ENCODE measurements around the gene MRPS27. TPM values are rescaled to one million over a fixed set of nuclear protein-coding genes. Genes with fewer than 3 reads are reported as not detected.
"Not testable (repeated sequence)": the region's sequence is repeated elsewhere in the genome, so short reads cannot be mapped to it uniquely, and the experiment has no call there.

The MRPS27 gene
- total RNA-seq, 1 donor from 2014 or later = 54.7 TPM

DNA sequence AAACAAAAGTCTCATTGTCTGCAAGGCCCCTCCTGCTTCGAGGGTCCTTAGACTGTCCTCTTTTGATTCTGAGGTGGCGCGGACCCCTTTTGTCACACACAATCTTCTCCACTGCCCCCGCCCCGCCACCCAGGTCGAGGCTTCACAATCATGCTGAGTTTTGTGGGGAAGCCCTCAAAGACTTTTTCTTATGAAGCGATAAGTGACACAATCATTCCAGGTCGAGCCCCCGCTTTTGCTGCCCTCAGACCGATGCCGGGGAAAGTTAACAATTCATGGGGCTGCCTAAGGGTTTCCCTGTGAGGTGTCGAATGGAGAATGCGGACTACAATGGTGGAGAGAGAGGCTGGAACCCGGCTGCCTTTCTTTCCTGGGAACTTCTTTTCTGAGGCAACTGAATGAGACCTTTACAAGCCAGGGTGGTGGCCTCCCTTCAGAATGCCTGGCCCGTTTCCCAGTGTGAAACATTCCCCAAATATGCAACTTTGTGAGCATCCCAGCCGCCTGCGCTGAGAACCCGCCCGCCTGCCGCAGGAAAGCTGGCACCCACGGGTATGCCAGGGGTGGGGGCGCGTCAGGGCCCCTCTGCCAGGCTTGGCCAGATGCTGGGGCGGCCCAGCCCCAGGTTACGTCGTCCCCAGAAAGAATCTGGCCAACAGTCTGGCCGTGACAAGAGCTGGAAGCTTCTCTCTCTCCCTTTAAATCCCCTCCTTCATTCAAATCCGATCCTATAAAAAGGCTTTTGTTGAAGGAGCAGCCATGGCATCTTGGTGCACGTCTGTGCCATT is 140.8 kb downstream of the MRPS27 start:
- Mint-ChIP-seq H3K9me3 (ENCODE audit: low read depth) (no peaks in the 10 kb centered on the region), H3K4me1 (ENCODE audit: low read depth) (peaks cover 15% of the 10 kb centered on the region), H3K36me3 (ENCODE audit: insufficient read depth) (peaks cover 5% of the 10 kb centered on the region), H3K4me3 (ENCODE audit: low read depth) (no peak overlapping the region), H3K27me3 (peaks cover 43% of the 10 kb centered on the region), H3K27ac (no peak overlapping the region)
- no peak for DNase-seq (ENCODE audit: low spot score, unreplicated experiment)
- TF ChIP-seq, protein P1, sequence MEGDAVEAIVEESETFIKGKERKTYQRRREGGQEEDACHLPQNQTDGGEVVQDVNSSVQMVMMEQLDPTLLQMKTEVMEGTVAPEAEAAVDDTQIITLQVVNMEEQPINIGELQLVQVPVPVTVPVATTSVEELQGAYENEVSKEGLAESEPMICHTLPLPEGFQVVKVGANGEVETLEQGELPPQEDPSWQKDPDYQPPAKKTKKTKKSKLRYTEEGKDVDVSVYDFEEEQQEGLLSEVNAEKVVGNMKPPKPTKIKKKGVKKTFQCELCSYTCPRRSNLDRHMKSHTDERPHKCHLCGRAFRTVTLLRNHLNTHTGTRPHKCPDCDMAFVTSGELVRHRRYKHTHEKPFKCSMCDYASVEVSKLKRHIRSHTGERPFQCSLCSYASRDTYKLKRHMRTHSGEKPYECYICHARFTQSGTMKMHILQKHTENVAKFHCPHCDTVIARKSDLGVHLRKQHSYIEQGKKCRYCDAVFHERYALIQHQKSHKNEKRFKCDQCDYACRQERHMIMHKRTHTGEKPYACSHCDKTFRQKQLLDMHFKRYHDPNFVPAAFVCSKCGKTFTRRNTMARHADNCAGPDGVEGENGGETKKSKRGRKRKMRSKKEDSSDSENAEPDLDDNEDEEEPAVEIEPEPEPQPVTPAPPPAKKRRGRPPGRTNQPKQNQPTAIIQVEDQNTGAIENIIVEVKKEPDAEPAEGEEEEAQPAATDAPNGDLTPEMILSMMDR (IDR thresholded peaks at IDR 0.05; ENCODE audit: unreplicated experiment) = no peak

DNA sequence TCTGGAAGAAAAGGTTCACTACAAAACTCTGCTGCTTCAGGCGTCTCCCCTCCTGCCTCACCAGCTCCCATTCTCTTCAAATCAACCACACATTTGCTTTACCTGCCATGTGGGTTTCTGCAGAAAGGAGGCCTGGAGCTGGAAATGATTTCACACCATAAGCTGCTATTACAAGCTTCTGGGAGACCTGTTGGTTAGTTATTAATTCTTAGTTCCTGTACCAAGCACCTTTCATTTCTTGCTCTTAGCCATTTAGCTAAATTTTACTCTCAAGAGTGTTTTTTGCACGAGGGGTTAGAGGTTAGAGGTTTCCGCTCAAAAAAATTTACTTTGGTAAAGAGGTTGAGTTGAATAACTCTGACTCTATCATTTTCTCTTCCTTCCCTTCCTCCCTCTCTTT is 142.5 kb downstream of the MRPS27 start:
- Mint-ChIP-seq H3K36me3 (ENCODE audit: insufficient read depth) (peaks cover 5% of the 10 kb centered on the region), H3K4me3 (ENCODE audit: low read depth) (no peak overlapping the region), H3K9me3 (ENCODE audit: low read depth) (no peaks in the 10 kb centered on the region), H3K27me3 (peaks cover 43% of the 10 kb centered on the region), H3K27ac (no peak overlapping the region), H3K4me1 (ENCODE audit: low read depth) (peaks cover 21% of the 10 kb centered on the region)
- TF ChIP-seq, protein P1 (IDR thresholded peaks at IDR 0.05; ENCODE audit: unreplicated experiment) = no peak
- DNase-seq (ENCODE audit: low spot score, unreplicated experiment) = no peak

DNA sequence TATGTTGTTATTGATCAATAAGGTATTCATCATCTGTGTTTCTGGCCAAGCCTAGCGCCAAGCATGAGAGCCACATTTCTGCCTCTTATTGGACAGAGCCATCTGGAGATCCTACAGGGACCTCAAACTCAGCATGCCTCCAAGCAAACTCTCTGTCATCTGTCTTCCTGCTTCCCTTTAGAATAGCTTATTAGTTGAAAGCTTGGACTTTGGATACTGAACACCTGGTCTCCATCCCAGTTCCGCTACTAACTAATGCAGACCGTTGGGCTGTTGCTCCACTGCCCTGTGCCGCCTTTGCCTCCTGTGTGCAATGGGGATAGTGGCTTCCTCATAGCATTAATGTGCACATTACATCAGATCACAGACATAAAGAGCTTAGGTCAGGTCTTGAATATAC is 147.3 kb downstream of the MRPS27 start:
- TF ChIP-seq, protein P1 (IDR thresholded peaks at IDR 0.05; ENCODE audit: unreplicated experiment) = no peak
- Mint-ChIP-seq H3K4me3 (ENCODE audit: low read depth) (no peak overlapping the region), H3K9me3 (ENCODE audit: low read depth) (no peaks in the 10 kb centered on the region), H3K27me3 (peaks cover 35% of the 10 kb centered on the region), H3K4me1 (ENCODE audit: low read depth) (peaks cover 54% of the 10 kb centered on the region), H3K27ac (peak overlapping the region; percentile 8), H3K36me3 (ENCODE audit: insufficient read depth) (peaks cover 1% of the 10 kb centered on the region)
- DNase-seq (ENCODE audit: low spot score, unreplicated experiment) = no peak

DNA sequence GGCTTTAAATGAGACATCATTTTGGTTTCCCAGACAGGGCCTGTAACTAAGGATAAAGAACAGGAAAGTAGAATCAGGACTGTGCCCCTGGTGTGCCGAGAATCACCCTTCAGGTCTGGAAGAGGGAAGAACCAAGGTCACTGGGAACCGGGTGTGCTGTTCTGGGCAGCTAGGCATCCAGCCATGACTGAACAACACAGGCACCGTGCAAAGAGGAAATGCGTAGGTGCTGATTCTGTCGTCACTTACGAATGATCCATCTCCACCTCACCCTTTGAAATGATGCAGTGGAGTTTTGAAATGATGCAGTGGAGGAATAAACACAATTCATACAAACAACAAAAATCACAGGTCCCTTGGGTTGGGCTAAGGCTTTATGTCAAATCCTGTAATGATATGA is 148.4 kb downstream of the MRPS27 start:
- H3K36me3 Mint-ChIP-seq (ENCODE audit: insufficient read depth) = peaks cover 2% of the 10 kb centered on the region
- no peaks in the 10 kb centered on the region for H3K9me3 Mint-ChIP-seq (ENCODE audit: low read depth)
- H3K4me1 Mint-ChIP-seq (ENCODE audit: low read depth) = peaks cover 58% of the 10 kb centered on the region
- DNase-seq (ENCODE audit: low spot score, unreplicated experiment) = no peak
- no peak overlapping the region for H3K4me3 Mint-ChIP-seq (ENCODE audit: low read depth)
- peaks cover 31% of the 10 kb centered on the region for H3K27me3 Mint-ChIP-seq
- no peak overlapping the region for H3K27ac Mint-ChIP-seq
- TF ChIP-seq, protein P1 (IDR thresholded peaks at IDR 0.05; ENCODE audit: unreplicated experiment) = no peak

DNA sequence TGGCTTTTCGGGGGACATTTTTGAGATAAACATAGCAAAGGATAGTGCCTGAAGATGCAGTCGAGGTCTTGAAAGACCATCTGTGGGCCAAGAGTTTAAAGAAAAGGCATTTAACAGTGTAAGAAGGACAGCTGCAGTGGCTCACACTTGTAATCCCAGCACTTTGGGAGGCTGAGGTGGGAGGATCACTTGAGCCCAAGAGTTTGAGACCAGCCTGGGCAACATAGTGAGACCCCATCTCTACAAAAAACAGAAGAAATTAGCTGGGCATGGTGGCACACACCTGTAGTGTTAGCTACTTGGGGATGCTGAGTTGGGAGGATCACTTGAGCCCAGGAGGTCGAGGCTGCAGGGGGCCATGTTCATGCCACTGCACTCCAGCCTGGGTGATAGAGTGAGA is 148.9 kb downstream of the MRPS27 start:
- not testable (repeated sequence) for H3K4me3 Mint-ChIP-seq (ENCODE audit: low read depth); H3K36me3 Mint-ChIP-seq (ENCODE audit: insufficient read depth); H3K27ac Mint-ChIP-seq; DNase-seq (ENCODE audit: low spot score, unreplicated experiment); H3K9me3 Mint-ChIP-seq (ENCODE audit: low read depth)
- H3K27me3 Mint-ChIP-seq = peaks cover 31% of the 10 kb centered on the region
- H3K4me1 Mint-ChIP-seq (ENCODE audit: low read depth) = peaks cover 57% of the 10 kb centered on the region

DNA sequence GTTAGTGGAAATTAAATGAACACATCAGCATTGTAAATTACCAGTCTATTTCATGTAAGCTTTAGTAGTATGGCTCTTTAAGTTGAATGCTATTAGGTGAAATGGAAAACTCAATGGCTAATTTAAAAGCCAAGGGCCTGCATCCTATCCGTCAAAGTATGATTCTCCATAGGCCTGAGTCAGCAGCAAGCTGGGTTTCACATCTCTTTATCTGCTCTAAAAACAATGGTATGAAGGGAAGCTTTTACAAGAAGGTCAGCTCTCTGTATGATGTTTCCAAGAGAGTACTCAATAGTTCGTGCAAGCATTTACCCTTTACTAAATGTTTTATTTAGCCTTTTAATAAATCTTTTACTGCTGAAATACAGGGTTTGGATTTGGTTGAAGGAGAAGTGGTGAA is 149.9 kb downstream of the MRPS27 start:
- Mint-ChIP-seq H3K27me3 (peaks cover 26% of the 10 kb centered on the region), H3K27ac (no peak overlapping the region), H3K4me3 (ENCODE audit: low read depth) (no peak overlapping the region), H3K9me3 (ENCODE audit: low read depth) (no peaks in the 10 kb centered on the region), H3K36me3 (ENCODE audit: insufficient read depth) (peaks cover 2% of the 10 kb centered on the region), H3K4me1 (ENCODE audit: low read depth) (peaks cover 55% of the 10 kb centered on the region)
- DNase-seq (ENCODE audit: low spot score, unreplicated experiment) = no peak
- TF ChIP-seq, protein P1 (IDR thresholded peaks at IDR 0.05; ENCODE audit: unreplicated experiment) = no peak

Data from progenitor cell of endocrine pancreas (in vitro differentiated cells).